GM20000 (cell line): ENCODE data around the gene DDI2.
"Not testable (repeated sequence)": the region's sequence is repeated elsewhere in the genome, so short reads cannot be mapped to it uniquely, and the experiment has no call there.

Experiments
- DNase-seq: peaks from one replicate; pipeline ENCODE4 v3.0.0; 2012; ENCODE audit warnings: low spot score
- CTCF ChIP-seq: IDR thresholded peaks from 2 replicates; pipeline ENCODE4 v1.5.1; 2012; ENCODE audit warnings: mild to moderate bottlenecking, control low read depth; ENCODE audit errors: extremely low read depth, missing control alignments

The DDI2 gene

GRCh38 chr1:15640667-15641066 lies 23.4 kb downstream of the DDI2 start:
- TF ChIP-seq CTCF = no peak
- DNase-seq = no peak

DNA sequence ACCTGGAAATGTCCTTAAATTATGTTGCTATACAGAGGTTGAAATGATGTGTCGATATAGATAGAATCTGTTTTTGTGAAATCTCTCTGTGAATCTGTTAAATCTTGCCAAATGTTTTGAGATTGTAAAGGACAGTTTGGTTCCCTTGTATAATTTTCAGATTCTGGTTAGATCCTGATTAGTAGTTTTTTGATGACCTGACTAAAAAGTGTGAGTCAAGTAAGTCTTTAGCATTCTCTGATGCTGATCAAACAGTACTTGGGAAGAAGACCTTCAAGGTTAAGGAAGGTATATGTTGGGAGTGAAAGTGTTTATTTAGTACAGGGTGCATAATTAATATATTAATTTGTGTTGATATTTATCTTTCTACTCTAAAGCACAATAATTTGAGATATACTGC lies 32.7 kb downstream of the DDI2 start:
- no peak for TF ChIP-seq CTCF

GRCh38 chr1:15650433-15650832 lies 33.2 kb downstream of the DDI2 start:
- DNase-seq = no peak
- no peak for TF ChIP-seq CTCF

More for the DNA sequence above, 32.7 kb downstream of the DDI2 start:
- no peak for DNase-seq

GRCh38 chr1:15652130-15652529 lies 34.9 kb downstream of the DDI2 start:
- not testable (repeated sequence) for DNase-seq

- no peak for DNase-seq
- no peak for TF ChIP-seq CTCF
Observed at GRCh38 chr1:15654091-15654690, 36.9 kb downstream of the DDI2 start.

GRCh38 chr1:15656464-15656863 lies 39.2 kb downstream of the DDI2 start:
- no peak for TF ChIP-seq CTCF

DNA sequence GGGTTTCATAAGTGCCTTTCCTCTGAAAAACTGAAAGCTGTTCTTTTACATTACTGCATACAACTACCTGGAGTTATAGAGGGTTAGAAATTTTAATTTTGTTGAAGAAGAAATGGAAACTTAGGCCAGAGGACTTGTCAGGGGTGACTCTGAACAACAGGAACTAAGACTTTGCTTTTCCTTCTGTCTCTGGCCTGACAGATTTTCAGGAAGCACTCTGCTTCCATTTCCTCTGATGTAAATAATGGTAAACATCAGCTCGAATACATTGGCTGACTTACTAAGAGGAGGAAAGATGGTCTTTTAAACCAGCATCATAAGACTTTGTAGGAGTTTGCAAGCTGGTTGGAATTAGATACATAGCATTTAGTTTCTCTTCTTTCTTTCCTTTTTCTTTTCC lies 39.8 kb downstream of the DDI2 start:
- no peak for TF ChIP-seq CTCF
- no peak for DNase-seq

More at GRCh38 chr1:15656464-15656863, 39.2 kb downstream of the DDI2 start:
- DNase-seq = no peak

DNA sequence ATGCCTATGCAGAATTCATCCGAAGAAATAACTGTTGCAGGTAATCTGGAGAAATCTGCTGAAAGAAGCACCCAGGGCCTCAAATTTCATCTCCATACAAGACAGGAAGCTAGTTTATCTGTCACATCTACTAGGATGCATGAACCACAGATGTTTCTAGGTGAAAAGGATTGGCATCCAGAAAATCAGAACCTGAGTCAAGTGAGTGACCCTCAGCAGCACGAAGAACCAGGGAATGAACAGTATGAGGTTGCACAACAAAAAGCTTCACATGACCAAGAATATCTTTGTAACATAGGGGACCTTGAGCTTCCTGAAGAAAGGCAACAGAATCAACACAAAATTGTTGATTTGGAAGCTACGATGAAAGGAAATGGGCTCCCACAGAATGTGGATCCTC lies 42.9 kb downstream of the DDI2 start:
- TF ChIP-seq CTCF = no peak
- no peak for DNase-seq
